GM12801 (cell line): ENCODE measurements around the gene ISL2.

Source experiments
- TF ChIP-seq, protein P1 (sequence below): IDR thresholded peaks from one replicate; pipeline ENCODE4 v1.5.1; 2011; ENCODE audit warnings: control low read depth; ENCODE audit not compliant: insufficient read length; ENCODE audit errors: extremely low read depth

ISL2 gene

DNA sequence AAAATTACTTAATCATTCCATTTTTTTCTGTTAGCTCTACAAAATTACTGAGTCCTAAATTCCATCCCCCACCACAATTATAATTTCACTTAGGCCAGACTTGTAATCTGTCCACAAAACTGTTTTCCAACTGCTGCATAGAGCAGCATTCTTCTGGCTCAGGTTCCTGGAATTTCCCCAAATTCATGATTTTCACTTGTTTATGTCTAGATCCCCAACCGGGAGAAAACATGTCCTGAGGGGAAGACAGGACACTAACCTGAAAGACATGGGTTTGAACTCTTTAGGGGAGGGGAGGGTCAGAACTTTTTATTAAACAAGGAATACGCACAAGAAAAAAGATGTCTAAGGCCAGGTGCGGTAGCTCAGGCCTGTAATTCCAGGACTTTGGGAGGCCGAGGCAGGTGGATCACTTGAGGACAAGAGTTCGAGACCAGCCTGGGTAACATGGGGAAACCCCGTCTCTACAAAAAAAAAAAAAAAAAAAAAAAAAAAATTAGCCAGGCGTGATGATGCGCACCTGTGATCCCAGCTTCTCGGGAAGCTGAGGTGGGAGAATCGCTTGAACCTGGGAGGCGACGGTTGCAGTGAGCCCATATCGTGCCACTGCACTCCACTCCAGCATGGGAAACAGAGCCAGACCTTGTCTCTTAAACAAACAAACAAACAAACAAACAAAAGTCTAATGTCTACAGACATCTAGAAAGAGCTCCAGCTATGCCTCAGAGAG is 26.8 kb upstream of the ISL2 start:
- TF ChIP-seq, protein P1, sequence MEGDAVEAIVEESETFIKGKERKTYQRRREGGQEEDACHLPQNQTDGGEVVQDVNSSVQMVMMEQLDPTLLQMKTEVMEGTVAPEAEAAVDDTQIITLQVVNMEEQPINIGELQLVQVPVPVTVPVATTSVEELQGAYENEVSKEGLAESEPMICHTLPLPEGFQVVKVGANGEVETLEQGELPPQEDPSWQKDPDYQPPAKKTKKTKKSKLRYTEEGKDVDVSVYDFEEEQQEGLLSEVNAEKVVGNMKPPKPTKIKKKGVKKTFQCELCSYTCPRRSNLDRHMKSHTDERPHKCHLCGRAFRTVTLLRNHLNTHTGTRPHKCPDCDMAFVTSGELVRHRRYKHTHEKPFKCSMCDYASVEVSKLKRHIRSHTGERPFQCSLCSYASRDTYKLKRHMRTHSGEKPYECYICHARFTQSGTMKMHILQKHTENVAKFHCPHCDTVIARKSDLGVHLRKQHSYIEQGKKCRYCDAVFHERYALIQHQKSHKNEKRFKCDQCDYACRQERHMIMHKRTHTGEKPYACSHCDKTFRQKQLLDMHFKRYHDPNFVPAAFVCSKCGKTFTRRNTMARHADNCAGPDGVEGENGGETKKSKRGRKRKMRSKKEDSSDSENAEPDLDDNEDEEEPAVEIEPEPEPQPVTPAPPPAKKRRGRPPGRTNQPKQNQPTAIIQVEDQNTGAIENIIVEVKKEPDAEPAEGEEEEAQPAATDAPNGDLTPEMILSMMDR, result no peak

DNA sequence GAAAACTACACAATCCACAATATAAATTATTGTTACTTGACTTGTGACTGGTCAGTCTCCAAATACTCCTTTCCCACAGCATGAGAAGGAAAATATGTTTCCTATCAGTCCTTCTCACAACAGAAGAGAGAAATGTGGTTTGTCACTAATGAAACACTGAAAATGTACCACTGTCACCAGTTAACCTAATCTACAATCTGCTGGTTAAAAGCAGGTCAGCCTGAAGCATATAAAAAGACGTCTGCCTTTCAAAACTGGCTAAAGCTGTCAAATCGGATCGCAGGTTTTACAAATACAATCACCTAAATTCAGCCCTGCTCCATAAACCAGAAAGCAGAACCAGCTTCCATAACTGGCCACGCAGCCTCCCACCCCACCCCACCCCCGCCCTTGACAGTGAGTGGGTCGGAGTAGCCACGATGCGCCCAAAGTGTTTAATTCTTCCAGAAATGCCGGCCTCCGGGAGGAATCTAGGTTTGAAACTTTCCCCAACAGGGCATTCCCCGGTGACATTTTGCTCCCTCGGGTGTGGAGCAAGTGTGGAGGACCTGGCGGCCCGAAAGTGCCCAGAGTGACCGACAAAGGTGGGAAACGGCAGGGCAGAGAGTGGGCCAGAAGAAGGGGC is 26.0 kb upstream of the ISL2 start:
- TF ChIP-seq, protein P1, result no peak

GRCh38 chr15:76311100-76311953 is 25.2 kb upstream of the ISL2 start, which contains the start of gene ETFA:
TSS of gene ETFA (minus strand) at chr15:76311469. CDS start at chr15:76311388, 81 bp downstream.
- TF ChIP-seq, protein P1, result no peak

- TF ChIP-seq, protein P1, result no peak
Measured at GRCh38 chr15:76312540-76313174, 23.9 kb upstream of the ISL2 start.

DNA sequence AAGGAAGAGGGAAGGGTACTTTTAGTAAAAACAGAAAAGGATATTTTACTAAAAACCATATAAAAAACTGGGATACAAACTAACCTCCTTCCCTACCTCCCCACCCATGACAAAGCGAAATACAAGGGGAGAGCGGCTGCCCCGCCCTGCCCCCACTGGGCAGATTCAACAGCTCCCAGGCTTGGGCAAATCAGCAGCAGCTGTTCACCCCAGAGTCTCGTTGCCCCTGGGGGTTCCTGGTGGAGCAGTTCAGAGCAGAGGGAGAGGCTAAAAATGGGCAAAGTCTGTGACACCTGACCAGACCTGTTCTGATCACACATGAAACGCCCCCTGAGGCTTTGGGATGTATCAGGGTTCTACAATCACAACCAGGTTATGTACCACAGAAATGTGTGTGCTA is 22.8 kb upstream of the ISL2 start:
- TF ChIP-seq, protein P1, result no peak

- TF ChIP-seq, protein P1, result no peak
Measured at GRCh38 chr15:76320012-76320411, 16.6 kb upstream of the ISL2 start.

- TF ChIP-seq, protein P1, result no peak
Measured at GRCh38 chr15:76321171-76321570, 15.4 kb upstream of the ISL2 start.
